Spleen (tissue), 11 donors: ENCODE results near the gene DLG2. TPM values are rescaled to one million over a fixed set of nuclear protein-coding genes. Genes with fewer than 3 reads are reported as not detected.
"Not testable (repeated sequence)": the region's sequence is repeated elsewhere in the genome, so short reads cannot be mapped to it uniquely, and the experiment has no call there.

Experiments used
- DNase-seq: peaks from one replicate; pipeline ENCODE4 v3.0.0-alpha.2; 2020
- H3K27ac ChIP-seq, 8 donors: fragments of 200-600 bp; sonication (generic) in 7 of 8; 1 replicate in 4 of 8; 2 replicates in 4 of 8; pipeline versions ENCODE4 v1.5.0 to v1.8.0; 2016 to 2021; ENCODE audit warnings: inconsistent platforms in 4 of 8, mild to moderate bottlenecking in 4 of 8, moderate library complexity in 1 of 8
- H3K27me3 ChIP-seq, 7 donors: fragments of 200-600 bp; sonication (generic) in 6 of 7; replicated peaks in 1 of 7; 1 replicate in 4 of 7; 2 replicates in 3 of 7; pipeline versions ENCODE4 v1.5.0 to v1.8.0; 2016 to 2021; ENCODE audit warnings: inconsistent platforms in 3 of 7, mild to moderate bottlenecking in 1 of 7
- H3K36me3 ChIP-seq, 6 donors: fragments of 200-600 bp; sonication (generic) in 5 of 6; 1 replicate in 4 of 6; 2 replicates in 2 of 6; pipeline versions ENCODE4 v1.5.0 to v1.8.0; 2016 to 2021; ENCODE audit warnings: inconsistent platforms in 2 of 6
- H3K4me1 ChIP-seq, 6 donors: fragments of 200-600 bp; sonication (generic) in 5 of 6; 1 replicate in 3 of 6; 2 replicates in 3 of 6; pipeline versions ENCODE4 v1.5.0 to v1.8.0; 2016 to 2021; ENCODE audit warnings: inconsistent platforms in 3 of 6
- H3K4me3 ChIP-seq, 8 donors: fragments of 200-600 bp; sonication (generic) in 7 of 8; 1 replicate in 4 of 8; 2 replicates in 4 of 8; pipeline versions ENCODE4 v1.5.0 to v1.8.0; 2016 to 2021; ENCODE audit warnings: inconsistent platforms in 4 of 8, mild to moderate bottlenecking in 4 of 8, moderate library complexity in 2 of 8
- H3K9me3 ChIP-seq, 8 donors: fragments of 200-600 bp; sonication (generic) in 7 of 8; 1 replicate in 4 of 8; 2 replicates in 4 of 8; pipeline versions ENCODE4 v1.5.0 to v1.8.0; 2016 to 2021; ENCODE audit warnings: inconsistent platforms in 4 of 8
- POLR2A ChIP-seq, 3 donors: fragments of 450-650 bp; IDR thresholded peaks; one replicate each; pipeline ENCODE4 v1.5.1; 2017; ENCODE audit warnings: antibody characterized with exemption in 3 of 3, mild to moderate bottlenecking in 1 of 3
- POLR2AphosphoS5 ChIP-seq, 3 donors: sonication (generic); formaldehyde crosslinking; IDR thresholded peaks; one replicate each; pipeline ENCODE4 v1.5.1; 2017; ENCODE audit warnings: antibody characterized with exemption in 3 of 3
- WGBS, 5 donors: extraction: QIAGEN DNeasy Blood & Tissue Kit in 3 of 5; methylation state at CpG; one replicate each; pipeline versions ENCODE4 v1.1.5 to v1.1.7; 2013 to 2018; 5-methylcytosine and 5-hydroxymethylcytosine counted together
- intact Hi-C: fragments of 100-400 bp; cut with DNase I; formaldehyde crosslinking; loops from one replicate; pipeline ENCODE4 v1.15.0; 2023; ENCODE audit warnings: low total_unique reads
- polyA plus RNA-seq, 3 donors: library from polyadenylated mRNA; stranded (reverse); fragments of 200-250 nt; gene quantifications; one replicate each; pipeline ENCODE4 v1.2.1, GENCODE V29; 2013
- total RNA-seq, 7 donors: library from RNA; depleted of rRNA in 3 of 7; stranded (reverse); fragments of >200 nt in 3 of 7; fragmentation: NEBNext Ultra II Directional in 4 of 7; extraction: Animal tissue kit (Norgen Biotek cat#: 25700) in 4 of 7; gene quantifications; one replicate each; pipeline versions ENCODE4 v1.1.0 to v1.2.1, GENCODE V29; 2016 to 2021
- TF ChIP-seq, protein P1 (sequence below), 11 experiments: fragments of 200-600 bp in 7 of 11; fragments of 450-650 bp in 4 of 11; sonication (generic) in 4 of 11; IDR thresholded peaks in 8 of 11; conservative IDR thresholded peaks in 3 of 11; 1 replicate in 7 of 11; 2 replicates in 4 of 11; pipeline versions ENCODE4 v1.4.0 to v1.8.0; 2016 to 2021; ENCODE audit warnings: antibody characterized with exemption in 11 of 11, inconsistent platforms in 4 of 11, mild to moderate bottlenecking in 1 of 11
- donor health status: healthy with polysubstance abuse.
- donor health status: DM: no; HTN: no; CAD: no; lungs with moderate emphysema.
- donor health status: DM: no; HTN: no; CAD: no.
- donor health status: Bipolar disorder and iron deficiency.
- donor health status: healthy.
- donor health status: DM: no; HTN: no; CAD: no.
- donor health status: DM: yes; HTN: yes; CAD: no.

The DLG2 gene
- total and polyA plus RNA-seq, 10 donors: 0.43 to 12.7 (median 7.9) TPM

DNA sequence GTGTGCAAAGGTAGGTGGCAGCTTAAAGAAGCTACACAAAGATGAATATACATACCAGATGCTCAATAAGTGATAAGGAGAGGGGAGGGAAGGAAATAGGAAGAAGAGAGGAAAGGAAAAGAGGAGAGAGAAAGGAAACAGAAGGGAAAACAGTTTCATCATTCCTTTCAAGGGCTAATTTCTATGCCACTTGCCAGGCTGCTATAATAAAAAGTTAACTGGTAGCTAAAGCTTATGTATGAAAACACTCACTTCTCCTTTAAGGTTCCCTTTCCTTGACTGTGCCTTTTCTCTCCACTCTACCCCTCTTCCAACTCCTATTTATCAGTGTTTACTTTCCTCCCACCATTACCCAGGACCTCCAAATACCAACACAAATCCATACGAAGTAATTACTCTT is 347.9 kb downstream of the DLG2 start:
- Histone ChIP-seq H3K36me3 (no peaks in the 10 kb centered on the region), H3K27ac (no peak overlapping the region), H3K9me3 (peaks cover 0 to 5% (median 0%) of the 10 kb centered on the region in 8 donors), H3K4me3 (no peak overlapping the region), H3K4me1 (no peaks in the 10 kb centered on the region), H3K27me3 (no peaks in the 10 kb centered on the region)
- intact Hi-C loops: no loop called here
- no peak for TF ChIP-seq POLR2AphosphoS5 (IDR thresholded peaks at IDR 0.05)
- TF ChIP-seq POLR2A (IDR thresholded peaks at IDR 0.05): no peak
- TF ChIP-seq, protein P1, sequence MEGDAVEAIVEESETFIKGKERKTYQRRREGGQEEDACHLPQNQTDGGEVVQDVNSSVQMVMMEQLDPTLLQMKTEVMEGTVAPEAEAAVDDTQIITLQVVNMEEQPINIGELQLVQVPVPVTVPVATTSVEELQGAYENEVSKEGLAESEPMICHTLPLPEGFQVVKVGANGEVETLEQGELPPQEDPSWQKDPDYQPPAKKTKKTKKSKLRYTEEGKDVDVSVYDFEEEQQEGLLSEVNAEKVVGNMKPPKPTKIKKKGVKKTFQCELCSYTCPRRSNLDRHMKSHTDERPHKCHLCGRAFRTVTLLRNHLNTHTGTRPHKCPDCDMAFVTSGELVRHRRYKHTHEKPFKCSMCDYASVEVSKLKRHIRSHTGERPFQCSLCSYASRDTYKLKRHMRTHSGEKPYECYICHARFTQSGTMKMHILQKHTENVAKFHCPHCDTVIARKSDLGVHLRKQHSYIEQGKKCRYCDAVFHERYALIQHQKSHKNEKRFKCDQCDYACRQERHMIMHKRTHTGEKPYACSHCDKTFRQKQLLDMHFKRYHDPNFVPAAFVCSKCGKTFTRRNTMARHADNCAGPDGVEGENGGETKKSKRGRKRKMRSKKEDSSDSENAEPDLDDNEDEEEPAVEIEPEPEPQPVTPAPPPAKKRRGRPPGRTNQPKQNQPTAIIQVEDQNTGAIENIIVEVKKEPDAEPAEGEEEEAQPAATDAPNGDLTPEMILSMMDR (IDR thresholded peaks at IDR 0.05 in 8 of 11, conservative IDR thresholded peaks at IDR 0.05 in 3 of 11): no peak
- 61 to 84% (median 66%) methylated on average over 1 of the region's 1 CpG for WGBS, 5 donors
- no peak for DNase-seq

DNA sequence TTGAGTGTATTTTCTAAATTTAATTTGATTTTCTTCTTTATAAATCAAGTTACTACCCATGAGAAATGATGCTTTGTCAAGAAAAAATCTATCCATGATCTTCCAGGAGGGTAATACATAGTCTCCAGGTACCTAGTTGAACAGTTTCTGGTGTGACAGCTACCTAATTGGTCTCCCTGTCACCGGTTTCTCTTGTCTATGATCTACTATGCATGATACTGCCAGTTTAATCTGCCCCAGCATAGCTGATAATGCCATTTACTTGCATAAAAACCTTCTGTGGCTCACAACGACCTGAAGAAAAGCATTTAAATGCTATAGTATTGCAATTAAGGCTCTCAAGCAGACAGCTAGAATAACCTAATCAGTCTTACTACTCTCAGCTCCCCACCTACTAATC is 349.5 kb downstream of the DLG2 start:
- no peak for TF ChIP-seq POLR2AphosphoS5 (IDR thresholded peaks at IDR 0.05)
- no peak for TF ChIP-seq POLR2A (IDR thresholded peaks at IDR 0.05)
- TF ChIP-seq, protein P1 (IDR thresholded peaks at IDR 0.05 in 8 of 11, conservative IDR thresholded peaks at IDR 0.05 in 3 of 11): no peak

GRCh38 chr11:85276332-85276731 is 350.8 kb downstream of the DLG2 start:
- H3K27ac ChIP-seq: no peak overlapping the region
- H3K9me3 ChIP-seq: peaks cover 0 to 25% (median 5%) of the 10 kb centered on the region in 8 donors
- H3K36me3 ChIP-seq: no peaks in the 10 kb centered on the region
- H3K4me3 ChIP-seq: no peak overlapping the region
- no peaks in the 10 kb centered on the region for H3K27me3 ChIP-seq
- DNase-seq: no peak
- no peak for TF ChIP-seq POLR2AphosphoS5 (IDR thresholded peaks at IDR 0.05)
- TF ChIP-seq, protein P1 (IDR thresholded peaks at IDR 0.05 in 8 of 11, conservative IDR thresholded peaks at IDR 0.05 in 3 of 11): no peak
- intact Hi-C loops: no loop called here
- 84 to 93% (median 91%) methylated on average over 2 of the region's 2 CpGs for WGBS, 5 donors
- no peaks in the 10 kb centered on the region for H3K4me1 ChIP-seq

More for the DNA sequence above, 349.5 kb downstream of the DLG2 start:
- DNase-seq: no peak
- Histone ChIP-seq H3K27me3 (no peaks in the 10 kb centered on the region), H3K9me3 (peaks cover 0 to 13% (median 0%) of the 10 kb centered on the region in 8 donors), H3K36me3 (no peaks in the 10 kb centered on the region), H3K4me3 (no peak overlapping the region), H3K4me1 (no peaks in the 10 kb centered on the region), H3K27ac (no peak overlapping the region)
- intact Hi-C loops: no loop called here
- WGBS, 5 donors: 57 to 71% (median 63%) methylated on average over 2 of the region's 2 CpGs

DNA sequence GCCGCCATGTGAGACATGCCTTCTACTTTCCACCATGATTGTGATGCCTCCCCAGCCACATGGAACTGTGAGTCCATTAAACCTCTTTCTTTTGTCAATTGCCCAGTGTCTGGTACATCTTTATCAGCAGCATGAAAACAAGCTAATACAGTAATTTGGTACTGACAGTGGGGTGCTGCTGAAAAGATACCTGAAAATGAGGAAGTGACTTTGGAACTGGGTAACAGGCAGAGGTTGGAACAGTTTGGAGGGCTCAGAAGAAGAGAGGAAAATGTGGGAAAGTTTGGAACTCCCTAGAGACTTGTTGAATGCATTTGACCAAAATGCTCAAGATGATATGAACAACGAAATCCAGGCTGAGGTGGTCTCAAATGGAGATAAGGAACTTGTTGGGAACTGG is 356.8 kb downstream of the DLG2 start:
- H3K4me3 ChIP-seq, H3K27ac ChIP-seq, H3K27me3 ChIP-seq, intact Hi-C loops, H3K4me1 ChIP-seq, DNase-seq, H3K36me3 ChIP-seq: not testable (repeated sequence)
- peaks cover 0 to 40% (median 7%) of the 10 kb centered on the region in 8 donors for H3K9me3 ChIP-seq
- WGBS, 5 donors: 67 to 91% (median 79%) methylated on average over 2 of the region's 2 CpGs

DNA sequence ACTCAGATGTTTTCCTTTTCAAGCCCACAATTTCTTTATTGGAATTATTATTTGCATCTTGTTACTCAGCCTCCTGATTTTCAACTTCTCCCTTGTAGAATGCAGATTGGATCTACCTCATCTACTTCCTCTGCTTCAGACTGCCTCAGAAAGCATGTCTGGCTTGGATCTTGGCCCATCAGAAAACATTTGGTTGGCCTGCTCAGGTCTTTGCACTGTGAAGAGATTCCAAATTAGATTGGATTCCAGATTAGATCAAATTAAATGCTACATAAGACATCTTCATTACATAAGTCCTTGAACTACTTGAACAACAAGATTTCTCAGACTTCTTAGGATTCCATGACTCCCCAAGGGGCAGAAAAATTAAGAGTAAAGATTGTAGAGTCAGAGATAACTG is 358.0 kb downstream of the DLG2 start:
- DNase-seq: no peak

More for the DNA sequence above, 358.0 kb downstream of the DLG2 start:
- TF ChIP-seq POLR2A (IDR thresholded peaks at IDR 0.05) (no peak), POLR2AphosphoS5 (IDR thresholded peaks at IDR 0.05) (no peak)
- TF ChIP-seq, protein P1 (IDR thresholded peaks at IDR 0.05 in 8 of 11, conservative IDR thresholded peaks at IDR 0.05 in 3 of 11): no peak
- Histone ChIP-seq H3K4me1 (no peaks in the 10 kb centered on the region), H3K27ac (no peak overlapping the region), H3K27me3 (no peaks in the 10 kb centered on the region), H3K36me3 (no peaks in the 10 kb centered on the region), H3K9me3 (peaks cover 0 to 34% (median 7%) of the 10 kb centered on the region in 8 donors), H3K4me3 (no peak overlapping the region)
- intact Hi-C loops: no loop called here
